HEK293 (cell line): ENCODE data around the gene FZR1.

Source experiments
- CTCF ChIA-PET: fragments of 350-600 bp; formaldehyde crosslinking; extraction: SDS; loops from one replicate; lab custom pipeline; 2021; ENCODE audit warnings: antibody characterized with exemption; lab: Yijun Ruan, JAX
- POLR2A ChIA-PET: fragments of 300-600 bp; formaldehyde crosslinking; extraction: SDS; loops from one replicate; lab custom pipeline; 2020; ENCODE audit warnings: antibody characterized with exemption, inconsistent platforms; lab: Yijun Ruan, JAX
- H3K27ac ChIP-seq: fragments of 200-500 bp; sonication (Bioruptor generic); 2 replicates; pipeline ENCODE4 v1.5.1; 2014; ENCODE audit warnings: low read depth, low read length, control low read depth, inconsistent platforms; ENCODE audit errors: extremely low read depth
- H3K36me3 ChIP-seq, 2 experiments: fragments of 200-500 bp in 1 of 2; sonication (Bioruptor generic) in 1 of 2; 1 replicate in 1 of 2; 2 replicates in 1 of 2; pipeline ENCODE4 v1.5.1; 2014 to 2017; ENCODE audit warnings: inconsistent platforms in 2 of 2, low read length in 2 of 2; ENCODE audit not compliant: control insufficient read depth in 2 of 2, insufficient read depth in 1 of 2
- H3K4me1 ChIP-seq: fragments of 200-500 bp; sonication (Bioruptor generic); 2 replicates; pipeline ENCODE4 v1.5.1; 2014; ENCODE audit warnings: mild to moderate bottlenecking, low read length, inconsistent platforms; ENCODE audit not compliant: control insufficient read depth, insufficient read depth
- H3K4me3 ChIP-seq: 2 replicates; pipeline ENCODE4 v1.5.1; 2011; ENCODE audit warnings: low read depth, mild to moderate bottlenecking, control low read depth, low read length, moderate library complexity
- H3K9me3 ChIP-seq: fragments of 200-500 bp; sonication (Bioruptor generic); 2 replicates; pipeline ENCODE4 v1.5.1; 2014; ENCODE audit warnings: low read depth, low read length, inconsistent platforms; ENCODE audit not compliant: control insufficient read depth, insufficient read depth
- GLIS2 ChIP-seq: fragments of 450-650 bp; formaldehyde crosslinking; IDR thresholded peaks from 2 replicates; pipeline ENCODE4 v1.5.1; 2016; ENCODE audit warnings: missing biosample characterization, missing genetic modification characterization
- HOXC10 ChIP-seq: sonication (generic); formaldehyde crosslinking; IDR thresholded peaks from 2 replicates; pipeline ENCODE4 v1.8.1; 2023; ENCODE audit warnings: mild to moderate bottlenecking, missing genetic modification reagents
- HOXD13 ChIP-seq: sonication (generic); formaldehyde crosslinking; IDR thresholded peaks from 2 replicates; pipeline ENCODE4 v1.8.0; 2022; ENCODE audit warnings: missing genetic modification reagents, borderline replicate concordance
- KLF10 ChIP-seq: fragments of 450-650 bp; IDR thresholded peaks from 2 replicates; pipeline ENCODE4 v1.5.1; 2018; ENCODE audit warnings: missing biosample characterization, mild to moderate bottlenecking, missing genetic modification characterization
- SETDB1 ChIP-seq: IDR thresholded peaks from one replicate; pipeline ENCODE4 v1.6.1; 2017; ENCODE audit warnings: mild to moderate bottlenecking, low read length, moderate library complexity, mixed read lengths; ENCODE audit not compliant: insufficient read length
- SP3 ChIP-seq: fragments of 450-650 bp; formaldehyde crosslinking; IDR thresholded peaks from 2 replicates; pipeline ENCODE4 v1.5.1; 2016; ENCODE audit warnings: missing biosample characterization, missing genetic modification characterization
- ZEB2 ChIP-seq: fragments of 450-650 bp; formaldehyde crosslinking; IDR thresholded peaks from 2 replicates; pipeline ENCODE4 v1.5.1; 2016; ENCODE audit warnings: missing biosample characterization, missing genetic modification characterization
- ZNF155 ChIP-seq: fragments of 450-650 bp; formaldehyde crosslinking; IDR thresholded peaks from 2 replicates; pipeline ENCODE4 v1.5.1; 2016; ENCODE audit warnings: missing biosample characterization, missing genetic modification characterization
- ZNF214 ChIP-seq: fragments of 450-650 bp; formaldehyde crosslinking; IDR thresholded peaks from 2 replicates; pipeline ENCODE4 v1.5.1; 2017; ENCODE audit warnings: missing biosample characterization, mild to moderate bottlenecking, missing genetic modification characterization, borderline replicate concordance
- ZNF324 ChIP-seq: fragments of 450-650 bp; formaldehyde crosslinking; IDR thresholded peaks from 2 replicates; pipeline ENCODE4 v1.5.1; 2016; ENCODE audit warnings: missing biosample characterization, missing genetic modification characterization
- ZNF354C ChIP-seq: fragments of 450-650 bp; formaldehyde crosslinking; IDR thresholded peaks from 2 replicates; pipeline ENCODE4 v1.5.1; 2016; ENCODE audit warnings: missing biosample characterization, missing genetic modification characterization, low read depth, borderline replicate concordance
- ZNF571 ChIP-seq: fragments of 450-650 bp; formaldehyde crosslinking; IDR thresholded peaks from 2 replicates; pipeline ENCODE4 v1.5.0; 2017; ENCODE audit warnings: missing biosample characterization, missing genetic modification characterization
- ZNF623 ChIP-seq: fragments of 450-650 bp; formaldehyde crosslinking; IDR thresholded peaks from 2 replicates; pipeline ENCODE4 v1.5.1; 2016; ENCODE audit warnings: missing biosample characterization, missing genetic modification characterization
- ZNF654 ChIP-seq: fragments of 450-650 bp; formaldehyde crosslinking; IDR thresholded peaks from 2 replicates; pipeline ENCODE4 v1.5.1; 2016; ENCODE audit warnings: low read depth, missing biosample characterization, missing genetic modification characterization
- ZNF658 ChIP-seq: fragments of 450-650 bp; formaldehyde crosslinking; IDR thresholded peaks from 2 replicates; pipeline ENCODE4; 2016; ENCODE audit warnings: missing biosample characterization, missing genetic modification characterization
- ZNF747 ChIP-seq: fragments of 450-650 bp; formaldehyde crosslinking; IDR thresholded peaks from 2 replicates; pipeline ENCODE4 v1.5.1; 2016; ENCODE audit warnings: missing biosample characterization, missing genetic modification characterization
- ZNF776 ChIP-seq: fragments of 450-650 bp; formaldehyde crosslinking; IDR thresholded peaks from 2 replicates; pipeline ENCODE4 v1.5.0; 2017; ENCODE audit warnings: missing biosample characterization, missing genetic modification characterization, borderline replicate concordance
- ZNF792 ChIP-seq: fragments of 450-650 bp; formaldehyde crosslinking; IDR thresholded peaks from 2 replicates; pipeline ENCODE4 v1.5.1; 2016; ENCODE audit warnings: missing biosample characterization, missing genetic modification characterization
- TF ChIP-seq, protein P1 (sequence below): fragments of 450-650 bp; formaldehyde crosslinking; IDR thresholded peaks from 2 replicates; pipeline ENCODE4; 2016; ENCODE audit warnings: missing biosample characterization, missing genetic modification characterization
- TF ChIP-seq, protein P2 (sequence below): fragments of 450-650 bp; formaldehyde crosslinking; optimal IDR thresholded peaks from 2 replicates; pipeline ENCODE3; 2016; ENCODE audit warnings: missing biosample characterization, mild to moderate bottlenecking, missing genetic modification characterization
- TF ChIP-seq, protein P3 (sequence below): fragments of 450-650 bp; formaldehyde crosslinking; IDR thresholded peaks from 2 replicates; pipeline ENCODE4 v1.5.1; 2016; ENCODE audit warnings: missing biosample characterization, missing genetic modification characterization
- TF ChIP-seq, protein P4 (sequence below): fragments of 450-650 bp; formaldehyde crosslinking; IDR thresholded peaks from 2 replicates; pipeline ENCODE4 v1.5.1; 2017; ENCODE audit warnings: missing biosample characterization, mild to moderate bottlenecking, missing genetic modification characterization, moderate library complexity

The FZR1 gene

DNA sequence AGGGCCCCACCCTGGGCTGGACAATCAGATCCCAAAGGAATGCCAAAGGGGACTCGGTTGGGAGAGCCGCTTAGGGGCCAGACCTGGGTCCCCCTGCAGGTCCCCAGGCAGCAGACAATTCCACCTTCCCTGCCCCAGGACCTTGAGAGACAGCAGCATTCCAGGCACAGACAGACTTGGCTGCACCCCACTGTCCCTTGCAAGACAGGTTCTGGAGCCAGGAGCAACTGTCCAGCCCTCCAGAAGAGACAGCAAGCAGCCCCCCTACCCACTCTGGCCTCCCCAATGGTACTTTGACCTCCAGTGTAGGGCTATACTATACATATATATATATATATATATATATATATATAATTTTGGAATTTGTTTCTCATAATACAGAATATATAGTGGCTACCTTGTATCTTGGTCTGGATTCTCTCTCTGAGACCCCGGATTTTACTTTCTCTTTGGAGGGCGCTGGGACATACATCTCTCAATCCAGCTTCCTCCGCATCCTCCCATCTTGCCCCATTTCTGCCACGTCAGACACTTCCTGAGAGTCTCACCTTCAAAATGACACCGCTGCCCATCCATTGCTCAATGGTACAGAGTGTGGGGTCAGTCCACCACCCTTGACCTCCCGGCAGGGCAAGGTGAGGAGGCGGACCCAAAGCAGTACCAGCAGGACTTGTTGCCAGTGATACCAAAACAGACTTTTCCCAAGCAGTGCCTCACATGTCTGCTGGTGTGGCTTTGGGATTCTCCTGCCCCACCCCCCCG is 38.5 kb upstream of the FZR1 start:
- Histone ChIP-seq H3K27ac (no peak overlapping the region), H3K36me3 (no peaks in the 10 kb centered on the region), H3K4me1 (no peaks in the 10 kb centered on the region), H3K4me3 (no peak overlapping the region), H3K9me3 (no peaks in the 10 kb centered on the region)
- CTCF ChIA-PET = interaction anchor here (1.4 kb wide), 1 partner anchor 38 kb away, joined by 3 read pairs; no protein-coding TSS in a partner anchor
- POLR2A ChIA-PET = no interaction called here
- no peak for TF ChIP-seq SP3 (tag by site-specific recombination)
- TF ChIP-seq ZNF747 (tag by site-specific recombination) = no peak
- TF ChIP-seq ZNF623 (tag by site-specific recombination) = peak; percentile 34; the same call in 1 of the 2 replicates
- TF ChIP-seq, all 188 proteins: peak for 1

DNA sequence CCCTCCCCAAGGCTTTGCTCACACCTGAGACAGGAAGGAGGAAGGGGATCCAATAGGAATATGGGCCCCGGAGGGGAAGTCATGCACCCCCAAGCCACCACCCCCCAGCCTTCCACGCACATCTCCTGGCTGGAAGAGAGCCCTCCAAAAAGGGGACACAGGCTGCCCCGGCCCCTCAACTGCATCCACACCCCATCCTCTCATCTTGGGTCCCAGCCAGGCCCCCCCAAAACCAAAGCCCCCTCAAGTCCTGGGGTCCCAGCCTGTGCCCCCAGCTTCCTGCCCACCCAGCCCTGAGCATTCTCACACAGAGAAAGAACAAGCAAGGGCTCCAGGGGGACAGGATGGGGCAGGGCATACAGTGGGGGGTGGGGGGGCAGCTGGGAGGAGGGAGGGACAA is 37.9 kb upstream of the FZR1 start:
- CTCF ChIA-PET = interaction anchor here (5.9 kb wide), 1 partner anchor 14 kb away, joined by 62 read pairs; the partner anchor contains the start of genes SMIM24 and SMIM44
- no peak overlapping the region for H3K4me3 ChIP-seq
- H3K27ac ChIP-seq = no peak overlapping the region
- POLR2A ChIA-PET = no interaction called here
- H3K9me3 ChIP-seq = no peaks in the 10 kb centered on the region
- H3K4me1 ChIP-seq = no peaks in the 10 kb centered on the region
- no peak for TF ChIP-seq ZNF658 (tag by site-specific recombination)
- TF ChIP-seq KLF10 (tag by site-specific recombination) = no peak
- no peak for TF ChIP-seq ZNF571 (tag by site-specific recombination)
- no peak for TF ChIP-seq SETDB1
- TF ChIP-seq ZNF776 (tag by site-specific recombination) = no peak
- no peak for TF ChIP-seq ZNF214
- TF ChIP-seq ZNF354C (tag by site-specific recombination) = no peak
- TF ChIP-seq HOXD13 = no peak
- TF ChIP-seq ZEB2 = no peak
- no peaks in the 10 kb centered on the region for H3K36me3 ChIP-seq

DNA sequence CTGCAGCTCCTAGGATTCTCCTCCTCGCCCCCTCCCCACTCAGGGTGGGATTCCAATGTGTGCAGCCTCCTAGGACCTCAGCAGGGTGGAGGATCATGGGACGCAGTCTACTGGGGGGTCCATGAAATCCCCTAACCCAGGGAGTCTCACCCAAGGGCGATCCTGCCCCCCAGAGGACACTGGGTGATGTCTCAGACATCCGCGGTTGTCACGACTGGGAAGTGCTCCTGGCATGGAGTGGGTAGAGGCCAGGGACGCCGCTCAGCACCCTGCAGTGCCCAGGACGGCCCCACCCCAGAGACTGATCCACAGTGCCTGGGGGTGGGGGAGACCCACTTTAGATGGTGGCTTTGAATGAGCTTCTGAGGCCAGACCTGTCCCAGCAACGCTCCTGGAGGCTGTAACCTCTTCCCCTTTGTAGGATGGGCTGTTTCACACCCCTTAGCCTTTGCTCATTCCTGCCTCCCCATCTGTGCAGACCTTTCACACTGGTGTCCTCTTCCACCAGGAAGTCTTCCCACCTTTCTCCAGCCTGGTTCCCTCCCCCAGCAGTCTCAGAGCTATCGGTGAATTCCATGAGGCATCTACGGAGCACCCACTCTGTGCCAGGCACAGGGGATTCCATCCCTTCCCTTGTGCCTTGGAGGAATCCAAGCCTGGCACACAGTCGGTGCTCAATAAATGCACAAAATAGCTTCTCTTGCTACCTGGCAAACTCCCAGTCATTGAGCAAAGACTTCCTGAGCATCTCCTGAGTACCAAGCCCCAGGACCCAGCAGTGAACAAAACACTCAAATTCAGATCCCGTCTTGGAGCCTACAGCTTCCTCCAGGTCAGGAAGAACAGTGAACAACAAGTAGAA is 36.2 kb upstream of the FZR1 start:
- no peak overlapping the region for H3K27ac ChIP-seq
- CTCF ChIA-PET = interaction anchor here (0.7 to 6.4 kb wide), 9 partner anchors 13 to 164 kb away, joined by 3 to 107 read pairs (median 4); partner anchors contain the start of genes SMIM24 and SMIM44
- POLR2A ChIA-PET = no interaction called here
- H3K4me1 ChIP-seq = no peaks in the 10 kb centered on the region
- H3K9me3 ChIP-seq = no peaks in the 10 kb centered on the region
- H3K36me3 ChIP-seq = no peaks in the 10 kb centered on the region
- H3K4me3 ChIP-seq = no peak overlapping the region
- no peak for TF ChIP-seq ZNF214
- no peak for TF ChIP-seq HOXC10 (CRISPR knock-in tag)
- TF ChIP-seq, protein P1, sequence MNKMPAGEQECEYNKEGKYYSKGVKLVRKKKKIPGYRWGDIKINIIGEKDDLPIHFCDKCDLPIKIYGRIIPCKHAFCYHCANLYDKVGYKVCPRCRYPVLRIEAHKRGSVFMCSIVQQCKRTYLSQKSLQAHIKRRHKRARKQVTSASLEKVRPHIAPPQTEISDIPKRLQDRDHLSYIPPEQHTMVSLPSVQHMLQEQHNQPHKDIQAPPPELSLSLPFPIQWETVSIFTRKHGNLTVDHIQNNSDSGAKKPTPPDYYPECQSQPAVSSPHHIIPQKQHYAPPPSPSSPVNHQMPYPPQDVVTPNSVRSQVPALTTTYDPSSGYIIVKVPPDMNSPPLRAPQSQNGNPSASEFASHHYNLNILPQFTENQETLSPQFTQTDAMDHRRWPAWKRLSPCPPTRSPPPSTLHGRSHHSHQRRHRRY (tag by site-specific recombination) = no peak
- no peak for TF ChIP-seq ZNF155
- no peak for TF ChIP-seq ZNF324 (tag by site-specific recombination)
- TF ChIP-seq GLIS2 = peak; percentile 41; the same call in 1 of the 2 replicates
- TF ChIP-seq, protein P2, sequence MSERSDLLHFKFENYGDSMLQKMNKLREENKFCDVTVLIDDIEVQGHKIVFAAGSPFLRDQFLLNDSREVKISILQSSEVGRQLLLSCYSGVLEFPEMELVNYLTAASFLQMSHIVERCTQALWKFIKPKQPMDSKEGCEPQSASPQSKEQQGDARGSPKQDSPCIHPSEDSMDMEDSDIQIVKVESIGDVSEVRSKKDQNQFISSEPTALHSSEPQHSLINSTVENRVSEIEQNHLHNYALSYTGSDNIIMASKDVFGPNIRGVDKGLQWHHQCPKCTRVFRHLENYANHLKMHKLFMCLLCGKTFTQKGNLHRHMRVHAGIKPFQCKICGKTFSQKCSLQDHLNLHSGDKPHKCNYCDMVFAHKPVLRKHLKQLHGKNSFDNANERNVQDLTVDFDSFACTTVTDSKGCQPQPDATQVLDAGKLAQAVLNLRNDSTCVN = no peak
- TF ChIP-seq ZNF654 (tag by site-specific recombination) = 0 out of 2 replicates have a peak, but pooled peaks have one; percentile 23
- TF ChIP-seq, protein P3, sequence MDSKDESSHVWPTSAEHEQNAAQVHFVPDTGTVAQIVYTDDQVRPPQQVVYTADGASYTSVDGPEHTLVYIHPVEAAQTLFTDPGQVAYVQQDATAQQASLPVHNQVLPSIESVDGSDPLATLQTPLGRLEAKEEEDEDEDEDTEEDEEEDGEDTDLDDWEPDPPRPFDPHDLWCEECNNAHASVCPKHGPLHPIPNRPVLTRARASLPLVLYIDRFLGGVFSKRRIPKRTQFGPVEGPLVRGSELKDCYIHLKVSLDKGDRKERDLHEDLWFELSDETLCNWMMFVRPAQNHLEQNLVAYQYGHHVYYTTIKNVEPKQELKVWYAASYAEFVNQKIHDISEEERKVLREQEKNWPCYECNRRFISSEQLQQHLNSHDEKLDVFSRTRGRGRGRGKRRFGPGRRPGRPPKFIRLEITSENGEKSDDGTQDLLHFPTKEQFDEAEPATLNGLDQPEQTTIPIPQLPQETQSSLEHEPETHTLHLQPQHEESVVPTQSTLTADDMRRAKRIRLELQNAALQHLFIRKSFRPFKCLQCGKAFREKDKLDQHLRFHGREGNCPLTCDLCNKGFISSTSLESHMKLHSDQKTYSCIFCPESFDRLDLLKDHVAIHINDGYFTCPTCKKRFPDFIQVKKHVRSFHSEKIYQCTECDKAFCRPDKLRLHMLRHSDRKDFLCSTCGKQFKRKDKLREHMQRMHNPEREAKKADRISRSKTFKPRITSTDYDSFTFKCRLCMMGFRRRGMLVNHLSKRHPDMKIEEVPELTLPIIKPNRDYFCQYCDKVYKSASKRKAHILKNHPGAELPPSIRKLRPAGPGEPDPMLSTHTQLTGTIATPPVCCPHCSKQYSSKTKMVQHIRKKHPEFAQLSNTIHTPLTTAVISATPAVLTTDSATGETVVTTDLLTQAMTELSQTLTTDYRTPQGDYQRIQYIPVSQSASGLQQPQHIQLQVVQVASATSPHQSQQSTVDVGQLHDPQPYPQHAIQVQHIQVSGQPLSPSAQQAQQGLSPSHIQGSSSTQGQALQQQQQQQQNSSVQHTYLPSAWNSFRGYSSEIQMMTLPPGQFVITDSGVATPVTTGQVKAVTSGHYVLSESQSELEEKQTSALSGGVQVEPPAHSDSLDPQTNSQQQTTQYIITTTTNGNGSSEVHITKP = peak; percentile 80
- TF ChIP-seq ZNF658 (tag by site-specific recombination) = no peak
- TF ChIP-seq, protein P4, sequence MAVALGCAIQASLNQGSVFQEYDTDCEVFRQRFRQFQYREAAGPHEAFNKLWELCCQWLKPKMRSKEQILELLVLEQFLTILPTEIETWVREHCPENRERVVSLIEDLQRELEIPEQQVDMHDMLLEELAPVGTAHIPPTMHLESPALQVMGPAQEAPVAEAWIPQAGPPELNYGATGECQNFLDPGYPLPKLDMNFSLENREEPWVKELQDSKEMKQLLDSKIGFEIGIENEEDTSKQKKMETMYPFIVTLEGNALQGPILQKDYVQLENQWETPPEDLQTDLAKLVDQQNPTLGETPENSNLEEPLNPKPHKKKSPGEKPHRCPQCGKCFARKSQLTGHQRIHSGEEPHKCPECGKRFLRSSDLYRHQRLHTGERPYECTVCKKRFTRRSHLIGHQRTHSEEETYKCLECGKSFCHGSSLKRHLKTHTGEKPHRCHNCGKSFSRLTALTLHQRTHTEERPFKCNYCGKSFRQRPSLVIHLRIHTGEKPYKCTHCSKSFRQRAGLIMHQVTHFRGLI (tag by site-specific recombination) = no peak
- TF ChIP-seq ZNF792 (tag by site-specific recombination) = peak; percentile 91; the same call in 1 of the 2 replicates
